Measurements from ENCODE around the gene HAVCR2. TPM values are rescaled to one million over a fixed set of nuclear protein-coding genes. Genes with fewer than 3 reads are reported as not detected.

Gene HAVCR2
- total RNA-seq, 1 experiment from 2014 or later, result not detected

- no peaks in the 10 kb centered on the region for H3K9me3 ChIP-seq (ENCODE audit: insufficient read depth, low read depth)
- no TSS peak for BruUV-seq (replicated peaks)
- CTCF ChIA-PET, result no interaction called here
These were observed 2.0 kb downstream of the HAVCR2 start for GRCh38 chr5:157106630-157107461.

DNA sequence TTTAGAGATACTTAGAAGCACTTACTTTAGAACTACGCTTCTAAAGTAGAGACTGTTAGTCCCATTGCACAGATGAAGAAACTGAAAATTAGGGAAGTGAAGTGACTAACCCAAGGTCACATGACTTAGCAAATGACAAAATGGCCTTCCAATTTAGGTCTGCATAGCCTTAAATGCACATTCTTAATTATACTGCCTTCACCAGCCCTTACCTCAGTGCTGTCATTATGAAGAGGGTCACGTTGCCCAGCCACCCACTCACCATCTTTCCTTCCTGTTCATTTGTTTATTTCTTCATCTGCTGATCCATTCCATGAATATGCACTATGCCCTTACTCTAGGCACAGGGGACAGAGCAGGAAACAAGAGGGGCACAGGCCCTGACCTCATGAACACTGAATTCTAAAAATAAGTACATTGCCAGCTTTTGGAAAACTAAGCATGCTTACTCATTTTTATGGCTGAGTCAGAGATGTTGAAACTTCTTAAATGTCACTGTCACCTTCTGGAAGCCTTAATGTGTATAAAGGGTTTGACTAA lies 8.6 kb downstream of the HAVCR2 start:
- Histone ChIP-seq H3K4me1 (replicated peaks; ENCODE audit: insufficient read depth) (no peaks in the 10 kb centered on the region; the same call in 1 of the 2 replicates), H3K4me2 (no peak overlapping the region), H3K79me2 (ENCODE audit: low read depth) (no peaks in the 10 kb centered on the region), H2AFZ (no peak overlapping the region), H3K9me2 (ENCODE audit: insufficient read depth) (no peaks in the 10 kb centered on the region), H3K4me3 (no peak overlapping the region), H4K20me1 (ENCODE audit: insufficient read depth) (no peaks in the 10 kb centered on the region), H3K27ac (peak overlapping the region; percentile 31; the same call in 1 of the 2 replicates), H3K27me3 (ENCODE audit: insufficient read depth, low read depth) (no peaks in the 10 kb centered on the region), H3K36me3 (ENCODE audit: low read depth) (no peaks in the 10 kb centered on the region), H3F3A (ENCODE audit: insufficient read depth, low read depth) (no peaks in the 10 kb centered on the region), H3K9me3 (ENCODE audit: insufficient read depth, low read depth) (no peaks in the 10 kb centered on the region)
- BruUV-seq (replicated peaks), result no TSS peak
- ChIA-PET POLR2A (ENCODE audit: unreplicated experiment) (interaction anchor here (0.7 kb wide), 1 partner anchor 22 kb away, joined by 3 read pairs; no protein-coding TSS in a partner anchor), CTCF (no interaction called here)
- no peak for TF ChIP-seq EZH2 (IDR thresholded peaks at IDR 0.05; ENCODE audit: low read depth)
- TF ChIP-seq, protein P1, sequence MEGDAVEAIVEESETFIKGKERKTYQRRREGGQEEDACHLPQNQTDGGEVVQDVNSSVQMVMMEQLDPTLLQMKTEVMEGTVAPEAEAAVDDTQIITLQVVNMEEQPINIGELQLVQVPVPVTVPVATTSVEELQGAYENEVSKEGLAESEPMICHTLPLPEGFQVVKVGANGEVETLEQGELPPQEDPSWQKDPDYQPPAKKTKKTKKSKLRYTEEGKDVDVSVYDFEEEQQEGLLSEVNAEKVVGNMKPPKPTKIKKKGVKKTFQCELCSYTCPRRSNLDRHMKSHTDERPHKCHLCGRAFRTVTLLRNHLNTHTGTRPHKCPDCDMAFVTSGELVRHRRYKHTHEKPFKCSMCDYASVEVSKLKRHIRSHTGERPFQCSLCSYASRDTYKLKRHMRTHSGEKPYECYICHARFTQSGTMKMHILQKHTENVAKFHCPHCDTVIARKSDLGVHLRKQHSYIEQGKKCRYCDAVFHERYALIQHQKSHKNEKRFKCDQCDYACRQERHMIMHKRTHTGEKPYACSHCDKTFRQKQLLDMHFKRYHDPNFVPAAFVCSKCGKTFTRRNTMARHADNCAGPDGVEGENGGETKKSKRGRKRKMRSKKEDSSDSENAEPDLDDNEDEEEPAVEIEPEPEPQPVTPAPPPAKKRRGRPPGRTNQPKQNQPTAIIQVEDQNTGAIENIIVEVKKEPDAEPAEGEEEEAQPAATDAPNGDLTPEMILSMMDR (conservative IDR thresholded peaks at IDR 0.05), result no peak
- peak in 1 of 2 experiments; percentile 37 for DNase-seq
- intact Hi-C loops (cut with micrococcal nuclease; ENCODE audit: unreplicated experiment), result no loop called here

More at GRCh38 chr5:157106630-157107461, 2.0 kb downstream of the HAVCR2 start:
- Histone ChIP-seq H3K27ac (no peak overlapping the region), H4K20me1 (ENCODE audit: insufficient read depth) (no peaks in the 10 kb centered on the region), H3K27me3 (ENCODE audit: insufficient read depth, low read depth) (peaks cover 2% of the 10 kb centered on the region; the same call in 1 of the 2 replicates), H2AFZ (no peak overlapping the region), H3K4me3 (no peak overlapping the region), H3K79me2 (ENCODE audit: low read depth) (no peaks in the 10 kb centered on the region), H3F3A (ENCODE audit: insufficient read depth, low read depth) (no peaks in the 10 kb centered on the region), H3K36me3 (ENCODE audit: low read depth) (no peaks in the 10 kb centered on the region), H3K9me2 (ENCODE audit: insufficient read depth) (no peaks in the 10 kb centered on the region), H3K4me1 (replicated peaks; ENCODE audit: insufficient read depth) (no peaks in the 10 kb centered on the region), H3K4me2 (no peak overlapping the region)
- DNase-seq, result no peak
- POLR2A ChIA-PET (ENCODE audit: unreplicated experiment), result no interaction called here
- TF ChIP-seq, protein P1 (conservative IDR thresholded peaks at IDR 0.05), result no peak
- TF ChIP-seq EZH2 (IDR thresholded peaks at IDR 0.05; ENCODE audit: low read depth), result no peak
- intact Hi-C loops (cut with micrococcal nuclease; ENCODE audit: unreplicated experiment), result no loop called here

DNA sequence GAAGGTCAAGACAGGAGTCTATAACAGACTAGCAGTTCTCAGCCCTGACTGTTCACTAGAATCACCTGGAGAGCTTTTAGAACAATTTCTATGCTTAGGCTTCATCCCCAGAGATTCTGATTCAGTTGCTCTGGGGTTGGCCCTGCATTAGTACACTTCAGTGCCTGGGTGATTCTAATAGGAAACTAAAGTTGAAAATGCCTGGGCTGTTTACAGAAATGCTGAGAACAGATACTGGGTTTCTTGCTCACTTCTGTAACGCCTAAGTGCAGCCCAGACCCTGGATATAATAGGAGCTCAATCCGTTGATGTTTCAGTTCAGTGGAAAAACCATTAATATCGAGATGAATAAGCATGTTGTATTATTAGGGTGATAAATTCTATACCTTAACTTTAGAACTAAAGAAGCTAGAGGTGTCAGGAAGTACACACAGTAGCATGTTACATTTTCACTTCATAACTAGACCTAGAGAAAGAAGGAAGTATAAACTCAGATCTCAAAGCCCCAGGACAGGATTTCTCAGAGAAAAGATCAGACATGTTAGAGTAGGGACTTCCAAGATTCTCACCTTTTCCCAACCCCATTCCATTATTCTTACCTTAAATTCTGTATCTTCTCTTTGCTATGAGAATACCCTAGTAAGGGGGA lies 20.4 kb downstream of the HAVCR2 start:
- Histone ChIP-seq H3K27ac (no peak overlapping the region), H3K9me3 (ENCODE audit: insufficient read depth, low read depth) (no peaks in the 10 kb centered on the region), H3K4me1 (replicated peaks; ENCODE audit: insufficient read depth) (no peaks in the 10 kb centered on the region), H3K79me2 (ENCODE audit: low read depth) (no peaks in the 10 kb centered on the region), H3K4me3 (no peak overlapping the region), H3K9me2 (ENCODE audit: insufficient read depth) (no peaks in the 10 kb centered on the region), H3K27me3 (ENCODE audit: insufficient read depth, low read depth) (no peaks in the 10 kb centered on the region), H3K4me2 (no peak overlapping the region), H3K36me3 (ENCODE audit: low read depth) (no peaks in the 10 kb centered on the region), H4K20me1 (ENCODE audit: insufficient read depth) (no peaks in the 10 kb centered on the region), H3F3A (ENCODE audit: insufficient read depth, low read depth) (no peaks in the 10 kb centered on the region), H2AFZ (no peak overlapping the region)
- DNase-seq, result no peak
- TF ChIP-seq, protein P1 (conservative IDR thresholded peaks at IDR 0.05), result no peak
- no peak for TF ChIP-seq EZH2 (IDR thresholded peaks at IDR 0.05; ENCODE audit: low read depth)
- POLR2A ChIA-PET (ENCODE audit: unreplicated experiment), result no interaction called here
- no TSS peak for BruUV-seq (replicated peaks)
- intact Hi-C loops (cut with micrococcal nuclease; ENCODE audit: unreplicated experiment), result no loop called here
- CTCF ChIA-PET, result no interaction called here
